ENCODE data around the gene GMDS. TPM values are rescaled to one million over a fixed set of nuclear protein-coding genes. Genes with fewer than 3 reads are reported as not detected.

Gene GMDS
- total RNA-seq, 2 experiments from 2014 or later, result 13.9 to 16.4 TPM

- H3K4me1 Mint-ChIP-seq (ENCODE audit: low read depth), result peaks cover 15% of the 10 kb centered on the region
- H3K36me3 ChIP-seq (ENCODE audit: insufficient read depth, low read length), result no peaks in the 10 kb centered on the region
- H3K36me3 Mint-ChIP-seq (ENCODE audit: low read depth), result no peaks in the 10 kb centered on the region
- no peak overlapping the region for H3K4me3 ChIP-seq (ENCODE audit: low read length)
- ChIA-PET POLR2A (no interaction called here), CTCF (no interaction called here)
- H3K9me3 ChIP-seq (ENCODE audit: control insufficient read depth in 1 of 2, insufficient read depth in 1 of 2, low read length in 2 of 2), result no peaks in the 10 kb centered on the region
- H3K27me3 ChIP-seq (ENCODE audit: control insufficient read depth in 1 of 2, insufficient read depth in 2 of 2, low read length in 2 of 2), result no peaks in the 10 kb centered on the region
- no peak overlapping the region for H3K27ac ChIP-seq (ENCODE audit: low read depth in 1 of 2, low read length in 2 of 2)
- H3K9me3 Mint-ChIP-seq, result no peaks in the 10 kb centered on the region
- no peaks in the 10 kb centered on the region for H3K27me3 Mint-ChIP-seq
- TF ChIP-seq CTCF (IDR thresholded peaks at IDR 0.05), result no peak
- intact Hi-C loops (cut with DNase I, micrococcal nuclease), result loop anchor here in 1 of 2 experiments (10.0 kb wide), 1 partner anchor 164 kb away; no protein-coding TSS in a partner anchor
- DNase-seq (peak in 1 of 14 experiments; percentile 5), ATAC-seq (ENCODE audit: poor library complexity) (no peak)
- no peaks in the 10 kb centered on the region for H3K4me1 ChIP-seq (ENCODE audit: insufficient read depth, low read length)
- H3K4me3 Mint-ChIP-seq, result no peak overlapping the region
- H3K27ac Mint-ChIP-seq, result no peak overlapping the region
Measured at GRCh38 chr6:2190661-2191389, 54.6 kb downstream of the GMDS start.

DNA sequence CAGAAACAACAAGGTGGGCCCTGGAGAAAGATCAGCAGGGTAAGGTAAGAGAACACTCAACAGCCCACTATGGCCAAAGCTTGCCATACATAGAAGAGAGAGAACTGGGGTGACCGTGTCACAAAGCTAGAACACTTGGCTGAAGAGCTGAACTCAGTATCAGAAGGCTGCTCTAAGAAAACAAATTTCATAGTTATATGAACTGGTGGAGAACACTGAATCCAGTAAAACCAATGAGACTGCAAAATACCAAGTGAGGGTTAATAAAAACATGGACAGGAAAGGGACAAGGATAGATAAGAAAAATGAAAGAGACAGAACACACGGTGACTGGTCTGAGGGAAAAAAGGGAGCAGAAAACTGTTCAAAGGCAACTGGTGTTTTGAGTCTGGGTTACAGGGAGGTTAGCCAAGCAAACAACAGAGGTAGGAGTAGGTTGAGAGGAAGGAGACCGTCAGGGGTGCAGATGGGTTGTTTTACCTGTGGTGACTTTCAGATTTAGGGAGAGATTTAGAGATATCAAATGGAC is 56.5 kb downstream of the GMDS start:
- ATAC-seq (ENCODE audit: poor library complexity) (no peak), DNase-seq (no peak)
- Histone ChIP-seq H3K36me3 (ENCODE audit: insufficient read depth, low read length) (no peaks in the 10 kb centered on the region), H3K4me1 (ENCODE audit: insufficient read depth, low read length) (no peaks in the 10 kb centered on the region), H3K4me3 (ENCODE audit: low read length) (no peak overlapping the region), H3K27ac (ENCODE audit: low read depth in 1 of 2, low read length in 2 of 2) (no peak overlapping the region), H3K9me3 (ENCODE audit: control insufficient read depth in 1 of 2, insufficient read depth in 1 of 2, low read length in 2 of 2) (no peaks in the 10 kb centered on the region), H3K27me3 (ENCODE audit: control insufficient read depth in 1 of 2, insufficient read depth in 2 of 2, low read length in 2 of 2) (no peaks in the 10 kb centered on the region)
- intact Hi-C loops (cut with DNase I, micrococcal nuclease), result no loop called here
- Mint-ChIP-seq H3K27me3 (no peaks in the 10 kb centered on the region), H3K27ac (no peak overlapping the region), H3K36me3 (ENCODE audit: low read depth) (no peaks in the 10 kb centered on the region), H3K4me1 (ENCODE audit: low read depth) (peaks cover 15% of the 10 kb centered on the region), H3K9me3 (no peaks in the 10 kb centered on the region), H3K4me3 (no peak overlapping the region)
- ChIA-PET CTCF (no interaction called here), POLR2A (no interaction called here)
- no peak for TF ChIP-seq CTCF (IDR thresholded peaks at IDR 0.05)

- Histone ChIP-seq H3K27ac (ENCODE audit: low read depth in 1 of 2, low read length in 2 of 2) (no peak overlapping the region), H3K36me3 (ENCODE audit: insufficient read depth, low read length) (no peaks in the 10 kb centered on the region), H3K9me3 (ENCODE audit: control insufficient read depth in 1 of 2, insufficient read depth in 1 of 2, low read length in 2 of 2) (no peaks in the 10 kb centered on the region), H3K4me1 (ENCODE audit: insufficient read depth, low read length) (no peaks in the 10 kb centered on the region), H3K27me3 (ENCODE audit: control insufficient read depth in 1 of 2, insufficient read depth in 2 of 2, low read length in 2 of 2) (no peaks in the 10 kb centered on the region), H3K4me3 (ENCODE audit: low read length) (no peak overlapping the region)
- no peaks in the 10 kb centered on the region for H3K9me3 Mint-ChIP-seq
- DNase-seq (no peak), ATAC-seq (ENCODE audit: poor library complexity) (no peak)
- H3K27ac Mint-ChIP-seq, result no peak overlapping the region
- no peaks in the 10 kb centered on the region for H3K36me3 Mint-ChIP-seq (ENCODE audit: low read depth)
- intact Hi-C loops (cut with DNase I, micrococcal nuclease), result no loop called here
- TF ChIP-seq CTCF (IDR thresholded peaks at IDR 0.05), result no peak
- no peak overlapping the region for H3K4me3 Mint-ChIP-seq
- H3K27me3 Mint-ChIP-seq, result no peaks in the 10 kb centered on the region
- ChIA-PET POLR2A (no interaction called here), CTCF (no interaction called here)
- peaks cover 17% of the 10 kb centered on the region for H3K4me1 Mint-ChIP-seq (ENCODE audit: low read depth)
Measured at GRCh38 chr6:2188397-2188796, 57.0 kb downstream of the GMDS start.

Measured in CD4-positive, alpha-beta T cell (primary cell).